HepG2 (cell line): ENCODE results near the gene MLST8. TPM values are rescaled to one million over a fixed set of nuclear protein-coding genes. Genes with fewer than 3 reads are reported as not detected.

Experiments used
- CHD2 ChIP-seq: IDR thresholded peaks from 2 replicates; pipeline ENCODE4 v1.6.1; 2011; ENCODE audit warnings: low read depth, low read length, improper control_type of control experiment
- DPF2 ChIP-seq: sonication (generic); formaldehyde crosslinking; IDR thresholded peaks from 2 replicates; pipeline ENCODE4 v1.4.0; 2020; ENCODE audit warnings: mild to moderate bottlenecking, low read depth, missing genetic modification reagents, borderline replicate concordance
- DRAP1 ChIP-seq: IDR thresholded peaks from 2 replicates; pipeline ENCODE4 v1.6.1; 2016; ENCODE audit warnings: missing genetic modification reagents, missing compliant biosample characterization
- ELF3 ChIP-seq: IDR thresholded peaks from 2 replicates; pipeline ENCODE4 v1.6.1; 2016; ENCODE audit warnings: missing genetic modification reagents, missing compliant biosample characterization
- FLYWCH1 ChIP-seq: sonication (generic); formaldehyde crosslinking; IDR thresholded peaks from 2 replicates; pipeline ENCODE4 v1.8.1; 2023; ENCODE audit warnings: mild to moderate bottlenecking, missing genetic modification reagents
- GATAD1 ChIP-seq: IDR thresholded peaks from 2 replicates; pipeline ENCODE4 v1.6.1; 2016; ENCODE audit warnings: missing genetic modification reagents, missing compliant biosample characterization
- GPN1 ChIP-seq: sonication (generic); formaldehyde crosslinking; IDR thresholded peaks from 2 replicates; pipeline ENCODE4 v1.5.1; 2020; ENCODE audit warnings: missing genetic modification reagents, borderline replicate concordance
- HNF4A ChIP-seq: sonication (generic); formaldehyde crosslinking; IDR thresholded peaks from 2 replicates; pipeline ENCODE4 v1.4.0; 2020; ENCODE audit warnings: missing genetic modification reagents
- IKZF4 ChIP-seq: sonication (generic); formaldehyde crosslinking; IDR thresholded peaks from 2 replicates; pipeline ENCODE4 v1.5.1; 2020; ENCODE audit warnings: borderline replicate concordance, mild to moderate bottlenecking, low read depth, missing genetic modification reagents; ENCODE audit errors: not compliant biosample characterization
- RFXANK ChIP-seq: IDR thresholded peaks from 2 replicates; pipeline ENCODE4 v1.6.1; 2016
- RXRA ChIP-seq: sonication (generic); formaldehyde crosslinking; IDR thresholded peaks from 2 replicates; pipeline ENCODE4 v1.5.1; 2020; ENCODE audit warnings: missing genetic modification reagents
- TSC22D2 ChIP-seq: sonication (generic); formaldehyde crosslinking; IDR thresholded peaks from 2 replicates; pipeline ENCODE4 v1.5.1; 2020; ENCODE audit warnings: missing genetic modification reagents, mild to moderate bottlenecking, borderline replicate concordance
- ZFP36 ChIP-seq: fragments of 150-350 bp; IDR thresholded peaks from 2 replicates; pipeline ENCODE4 v1.6.1; 2018; ENCODE audit warnings: borderline replicate concordance, low read length, low read depth; ENCODE audit not compliant: partially characterized antibody
- ZMAT3 ChIP-seq: sonication (generic); formaldehyde crosslinking; conservative IDR thresholded peaks from 2 replicates; pipeline ENCODE4 v1.7.0; 2021; ENCODE audit warnings: missing genetic modification reagents
- ZNF224 ChIP-seq: sonication (generic); formaldehyde crosslinking; IDR thresholded peaks from 2 replicates; pipeline ENCODE4 v1.5.0; 2020; ENCODE audit warnings: mild to moderate bottlenecking, missing genetic modification reagents
- ZNF232 ChIP-seq: sonication (generic); formaldehyde crosslinking; IDR thresholded peaks from 2 replicates; pipeline ENCODE4 v1.4.0; 2020; ENCODE audit warnings: missing genetic modification reagents, borderline replicate concordance
- ZNF33B ChIP-seq: sonication (generic); formaldehyde crosslinking; IDR thresholded peaks from 2 replicates; pipeline ENCODE4 v1.5.1; 2020; ENCODE audit warnings: mild to moderate bottlenecking, missing genetic modification reagents
- ZNF446 ChIP-seq: sonication (generic); formaldehyde crosslinking; IDR thresholded peaks from 2 replicates; pipeline ENCODE4 v1.5.0; 2020; ENCODE audit warnings: mild to moderate bottlenecking, missing genetic modification reagents
- ZNF547 ChIP-seq: sonication (generic); formaldehyde crosslinking; IDR thresholded peaks from 2 replicates; pipeline ENCODE4 v1.5.1; 2020; ENCODE audit warnings: mild to moderate bottlenecking, missing genetic modification reagents
- ZNF616 ChIP-seq: sonication (generic); formaldehyde crosslinking; IDR thresholded peaks from 2 replicates; pipeline ENCODE4 v1.5.0; 2020; ENCODE audit warnings: low read depth, mild to moderate bottlenecking, missing genetic modification reagents
- ZNF678 ChIP-seq: sonication (generic); formaldehyde crosslinking; IDR thresholded peaks from 2 replicates; pipeline ENCODE4 v1.4.0; 2020; ENCODE audit warnings: mild to moderate bottlenecking, missing genetic modification reagents
- polyA plus RNA-seq, 8 experiments: library from polyadenylated mRNA; depleted of rRNA in 3 of 8; stranded (reverse) in 7 of 8; unstranded in 1 of 8; fragments of >200 nt; fragmentation: Illumina TruSeq in 4 of 8; extraction: Trizol in 4 of 8; gene quantifications; 2 replicates each; pipeline versions ENCODE4 v1.2.1 to v1.2.3, GENCODE V29; 2011 to 2016; ENCODE audit warnings: low read depth in 4 of 8, missing spikeins in 1 of 8, mixed read lengths in 1 of 8; ENCODE audit not compliant: insufficient read depth in 1 of 8
- total RNA-seq, 5 experiments: library from RNA; depleted of rRNA; stranded (reverse); fragments of >200 nt; fragmentation: Illumina TruSeq; extraction: Trizol; gene quantifications; 2 replicates each; pipeline ENCODE4 v1.2.3, GENCODE V29; 2016; ENCODE audit warnings: low read depth in 1 of 5
- TF ChIP-seq, protein P1 (sequence below): sonication (generic); formaldehyde crosslinking; IDR thresholded peaks from 2 replicates; pipeline ENCODE4 v1.4.0; 2020; ENCODE audit warnings: mild to moderate bottlenecking, missing genetic modification reagents
- TF ChIP-seq, protein P2 (sequence below): IDR thresholded peaks from 2 replicates; pipeline ENCODE4 v1.6.1; 2016; ENCODE audit warnings: mild to moderate bottlenecking
- TF ChIP-seq, protein P3 (sequence below): sonication (generic); formaldehyde crosslinking; IDR thresholded peaks from 2 replicates; pipeline ENCODE4 v1.4.0; 2020; ENCODE audit warnings: missing genetic modification reagents
- TF ChIP-seq, protein P4 (sequence below): IDR thresholded peaks from 2 replicates; pipeline ENCODE4 v1.6.1; 2016; ENCODE audit warnings: missing biosample characterization, missing genetic modification reagents, low read depth

Gene MLST8
- total and polyA plus RNA-seq, 2 of the 13 experiments (the other 11 are each of a cell fraction or from before 2014, with no cell fraction given) = 30.8 to 72.7 TPM

- TF ChIP-seq, protein P1, sequence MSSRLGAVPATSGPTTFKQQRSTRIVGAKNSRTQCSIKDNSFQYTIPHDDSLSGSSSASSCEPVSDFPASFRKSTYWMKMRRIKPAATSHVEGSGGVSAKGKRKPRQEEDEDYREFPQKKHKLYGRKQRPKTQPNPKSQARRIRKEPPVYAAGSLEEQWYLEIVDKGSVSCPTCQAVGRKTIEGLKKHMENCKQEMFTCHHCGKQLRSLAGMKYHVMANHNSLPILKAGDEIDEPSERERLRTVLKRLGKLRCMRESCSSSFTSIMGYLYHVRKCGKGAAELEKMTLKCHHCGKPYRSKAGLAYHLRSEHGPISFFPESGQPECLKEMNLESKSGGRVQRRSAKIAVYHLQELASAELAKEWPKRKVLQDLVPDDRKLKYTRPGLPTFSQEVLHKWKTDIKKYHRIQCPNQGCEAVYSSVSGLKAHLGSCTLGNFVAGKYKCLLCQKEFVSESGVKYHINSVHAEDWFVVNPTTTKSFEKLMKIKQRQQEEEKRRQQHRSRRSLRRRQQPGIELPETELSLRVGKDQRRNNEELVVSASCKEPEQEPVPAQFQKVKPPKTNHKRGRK (CRISPR knock-in tag) = no peak
- TF ChIP-seq ZNF224 (CRISPR knock-in tag) = no peak
- no peak for TF ChIP-seq ZNF232 (CRISPR knock-in tag)
- peak; percentile 80; the same call in 1 of the 2 replicates for TF ChIP-seq DPF2 (CRISPR knock-in tag)
- TF ChIP-seq HNF4A (CRISPR knock-in tag) = peak; percentile 100
- no peak for TF ChIP-seq ZNF446 (CRISPR knock-in tag)
- TF ChIP-seq, protein P2, sequence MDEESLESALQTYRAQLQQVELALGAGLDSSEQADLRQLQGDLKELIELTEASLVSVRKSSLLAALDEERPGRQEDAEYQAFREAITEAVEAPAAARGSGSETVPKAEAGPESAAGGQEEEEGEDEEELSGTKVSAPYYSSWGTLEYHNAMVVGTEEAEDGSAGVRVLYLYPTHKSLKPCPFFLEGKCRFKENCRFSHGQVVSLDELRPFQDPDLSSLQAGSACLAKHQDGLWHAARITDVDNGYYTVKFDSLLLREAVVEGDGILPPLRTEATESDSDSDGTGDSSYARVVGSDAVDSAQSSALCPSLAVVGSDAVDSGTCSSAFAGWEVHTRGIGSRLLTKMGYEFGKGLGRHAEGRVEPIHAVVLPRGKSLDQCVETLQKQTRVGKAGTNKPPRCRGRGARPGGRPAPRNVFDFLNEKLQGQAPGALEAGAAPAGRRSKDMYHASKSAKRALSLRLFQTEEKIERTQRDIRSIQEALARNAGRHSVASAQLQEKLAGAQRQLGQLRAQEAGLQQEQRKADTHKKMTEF (CRISPR knock-in tag) = peak; percentile 75; the same call in 1 of the 2 replicates
- TF ChIP-seq ELF3 = peak; percentile 77
- TF ChIP-seq ZFP36 = no peak
- peak; percentile 58 for TF ChIP-seq GATAD1 (CRISPR knock-in tag)
- no peak for TF ChIP-seq ZNF616 (CRISPR knock-in tag)
- no peak for TF ChIP-seq ZNF678 (CRISPR knock-in tag)
- TF ChIP-seq RFXANK = no peak
- TF ChIP-seq TSC22D2 (CRISPR knock-in tag) = no peak
- 0 out of 2 replicates have a peak, but pooled peaks have one; percentile 19 for TF ChIP-seq DRAP1 (CRISPR knock-in tag)
- peak; percentile 99 for TF ChIP-seq RXRA (CRISPR knock-in tag)
- TF ChIP-seq, protein P3, sequence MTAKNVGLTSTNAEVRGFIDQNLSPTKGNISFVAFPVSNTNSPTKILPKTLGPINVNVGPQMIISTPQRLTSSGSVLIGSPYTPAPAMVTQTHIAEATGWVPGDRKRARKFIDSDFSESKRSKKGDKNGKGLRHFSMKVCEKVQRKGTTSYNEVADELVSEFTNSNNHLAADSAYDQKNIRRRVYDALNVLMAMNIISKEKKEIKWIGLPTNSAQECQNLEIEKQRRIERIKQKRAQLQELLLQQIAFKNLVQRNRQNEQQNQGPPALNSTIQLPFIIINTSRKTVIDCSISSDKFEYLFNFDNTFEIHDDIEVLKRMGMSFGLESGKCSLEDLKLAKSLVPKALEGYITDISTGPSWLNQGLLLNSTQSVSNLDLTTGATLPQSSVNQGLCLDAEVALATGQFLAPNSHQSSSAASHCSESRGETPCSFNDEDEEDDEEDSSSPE (CRISPR knock-in tag) = peak; percentile 35; the same call in 1 of the 2 replicates
- TF ChIP-seq ZNF547 (CRISPR knock-in tag) = no peak
- TF ChIP-seq GPN1 (CRISPR knock-in tag) = no peak
- TF ChIP-seq FLYWCH1 (CRISPR knock-in tag) = no peak
- TF ChIP-seq IKZF4 (CRISPR knock-in tag) = no peak
- no peak for TF ChIP-seq ZMAT3
- TF ChIP-seq, protein P4, sequence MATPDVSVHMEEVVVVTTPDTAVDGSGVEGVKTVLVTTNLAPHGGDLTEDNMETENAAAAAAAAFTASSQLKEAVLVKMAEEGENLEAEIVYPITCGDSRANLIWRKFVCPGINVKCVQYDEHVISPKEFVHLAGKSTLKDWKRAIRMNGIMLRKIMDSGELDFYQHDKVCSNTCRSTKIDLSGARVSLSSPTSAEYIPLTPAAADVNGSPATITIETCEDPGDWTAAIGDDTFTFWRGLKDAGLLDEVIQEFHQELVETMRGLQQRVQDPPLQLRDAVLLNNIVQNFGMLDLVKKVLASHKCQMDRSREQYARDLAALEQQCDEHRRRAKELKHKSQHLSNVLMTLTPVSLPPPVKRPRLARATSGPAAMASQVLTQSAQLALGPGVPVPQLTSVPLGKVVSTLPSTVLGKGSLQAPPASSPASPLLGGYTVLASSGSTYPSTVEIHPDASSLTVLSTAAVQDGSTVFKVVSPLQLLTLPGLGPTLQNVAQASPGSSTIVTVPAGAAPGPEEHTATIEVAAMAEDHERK (CRISPR knock-in tag) = no peak
- TF ChIP-seq CHD2 = no peak
- TF ChIP-seq ZNF33B (CRISPR knock-in tag) = no peak
These were observed 47.6 kb upstream of the MLST8 start (continued) for GRCh38 chr16:2157480-2158261.
